ENCODE data around the gene CLIP1. TPM values are rescaled to one million over a fixed set of nuclear protein-coding genes. Genes with fewer than 3 reads are reported as not detected.
A peak's percentile ranks its signal among the peaks of the same experiment; 100 is the strongest.
"Not testable (repeated sequence)": the region's sequence is repeated elsewhere in the genome, so short reads cannot be mapped to it uniquely, and the experiment has no call there.

CLIP1 gene
- 32.6 TPM for polyA plus RNA-seq (2012; ENCODE audit: insufficient read depth, insufficient read length, low read depth)

DNA sequence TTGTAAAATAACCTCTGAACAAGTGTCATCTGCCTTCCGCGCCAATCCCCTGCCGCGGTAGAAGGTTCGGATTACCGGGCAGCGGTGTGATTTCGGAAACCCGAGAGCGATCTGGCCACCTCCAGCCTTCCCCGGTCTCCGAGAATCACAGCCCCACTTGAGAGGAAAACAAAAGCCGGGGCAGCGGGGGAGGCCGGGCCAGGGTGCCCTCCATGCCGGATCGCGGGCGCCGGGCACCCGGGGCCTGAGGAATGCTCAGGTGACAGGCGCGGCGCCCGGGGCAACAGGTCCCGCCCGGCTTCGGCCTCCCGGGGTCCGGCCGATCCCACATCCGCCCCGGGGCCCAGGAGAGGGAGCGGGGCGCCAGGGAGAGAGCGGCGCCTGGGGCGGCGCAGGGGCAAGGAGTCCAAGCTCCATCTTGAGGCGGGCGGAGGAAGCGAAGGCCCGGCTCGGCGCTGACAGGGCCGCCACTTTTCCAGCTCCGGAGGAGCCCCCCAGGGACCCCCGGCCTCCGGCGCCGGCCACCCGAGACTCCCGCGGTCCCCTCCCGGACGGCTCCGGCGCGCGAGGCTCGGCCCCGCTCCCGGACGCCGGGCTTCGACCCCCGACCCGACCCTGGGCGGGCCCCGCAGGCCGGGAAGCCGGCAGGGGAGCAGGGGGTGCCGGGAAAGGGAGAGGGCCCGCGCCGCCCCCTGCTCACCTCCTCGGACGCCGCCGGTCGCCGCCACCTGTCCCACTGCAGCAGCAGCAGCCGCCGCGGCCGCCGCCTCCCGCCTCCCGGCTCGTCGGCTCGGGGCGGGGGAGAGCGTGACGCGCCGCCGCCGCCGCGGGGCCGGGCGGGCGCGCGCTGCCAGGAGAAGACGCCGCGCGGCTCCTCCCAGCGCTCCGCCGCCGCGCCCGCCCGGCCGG lies at the start of gene CLIP1:
CLIP1 (minus strand) TSS at position 849 of the 909 bp plus-strand sequence. CDS start 42,217 bp downstream, outside the sequence.
- DNase-seq = peak; percentile 74
- Histone ChIP-seq H3K27me3 (no peaks in the 10 kb centered on the region), H3K9me3 (no peaks in the 10 kb centered on the region), H3K36me3 (no peaks in the 10 kb centered on the region), H3K4me3 (ENCODE audit: low read depth, low read length) (peak within 1 kb of the TSS; percentile 78), H3K4me1 (peaks cover 3% of the 10 kb centered on the region; the same call in 1 of the 2 replicates)
- peak; percentile 35 for TF ChIP-seq CTCF (IDR thresholded peaks at IDR 0.05; ENCODE audit: low read depth, low read length)

DNA sequence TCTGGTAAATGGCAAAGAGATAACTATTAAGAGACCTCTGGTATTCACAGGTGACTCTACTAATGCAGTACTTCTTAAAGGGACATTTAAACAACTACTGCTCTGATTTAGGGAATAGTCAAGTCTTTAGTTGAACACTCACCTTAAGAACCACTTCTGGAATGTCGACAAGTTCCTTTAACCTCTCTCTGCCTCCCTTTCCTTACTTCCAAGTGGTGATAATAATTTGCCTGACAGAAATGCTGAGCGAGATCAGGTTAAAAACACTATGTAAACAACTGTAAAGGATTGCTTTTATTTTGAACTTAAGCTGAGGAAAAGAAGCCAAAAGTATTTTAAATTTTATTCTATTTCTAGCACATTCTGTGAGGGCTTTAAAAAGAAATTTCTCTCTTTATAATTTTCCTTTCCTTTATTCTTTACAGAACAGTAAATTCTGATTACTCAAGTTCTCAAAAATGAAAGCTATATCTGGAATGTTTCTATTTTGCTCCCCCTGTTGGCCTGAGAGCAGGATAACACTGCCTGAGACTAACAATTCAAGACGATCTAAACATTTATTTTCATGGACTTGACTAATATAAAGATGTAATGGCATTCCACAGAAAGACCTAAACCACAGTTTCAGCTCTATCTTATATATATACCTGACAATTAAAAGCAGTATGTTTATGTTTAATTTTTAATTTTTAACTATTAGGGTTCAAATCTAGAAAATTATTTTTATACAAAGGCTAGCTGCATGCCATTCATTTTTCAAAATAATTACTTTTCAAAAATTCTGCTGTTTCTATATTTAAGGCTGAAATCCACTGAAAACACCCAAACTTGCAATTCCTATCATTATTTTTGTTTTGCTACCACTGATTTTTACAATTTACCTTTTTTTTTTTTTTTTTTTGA lies 49.1 kb upstream of the CLIP1 start:
- peak; percentile 82 for TF ChIP-seq CTCF (IDR thresholded peaks at IDR 0.05; ENCODE audit: low read depth, low read length)
- DNase-seq = no peak
- peaks cover 39% of the 10 kb centered on the region for H3K36me3 ChIP-seq
- no peak overlapping the region for H3K4me3 ChIP-seq (ENCODE audit: low read depth, low read length)
- H3K9me3 ChIP-seq = no peaks in the 10 kb centered on the region
- no peaks in the 10 kb centered on the region for H3K4me1 ChIP-seq
- H3K27me3 ChIP-seq = no peaks in the 10 kb centered on the region

DNA sequence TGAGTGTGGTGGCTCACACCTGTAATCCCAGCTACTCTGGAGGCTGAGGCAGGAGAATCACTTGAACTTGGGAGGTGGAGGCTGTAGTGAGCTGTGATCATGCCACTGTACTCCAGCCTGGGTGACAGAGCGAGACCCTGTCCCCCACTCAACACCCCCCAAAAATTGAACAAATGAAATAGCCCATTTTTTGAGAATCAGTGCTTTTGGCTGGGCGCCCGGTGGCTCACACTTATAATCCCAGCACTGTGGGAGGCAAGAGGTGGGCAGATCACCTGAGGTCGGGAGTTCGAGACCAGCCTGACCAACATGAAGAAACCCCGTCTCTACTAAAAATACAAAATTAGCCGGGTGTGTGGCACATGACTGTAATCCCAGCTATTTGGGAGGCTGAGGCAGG lies 48.1 kb upstream of the CLIP1 start:
- peaks cover 31% of the 10 kb centered on the region for H3K36me3 ChIP-seq
- not testable (repeated sequence) for H3K4me1 ChIP-seq; H3K9me3 ChIP-seq; H3K4me3 ChIP-seq (ENCODE audit: low read depth, low read length); H3K27me3 ChIP-seq; DNase-seq

DNA sequence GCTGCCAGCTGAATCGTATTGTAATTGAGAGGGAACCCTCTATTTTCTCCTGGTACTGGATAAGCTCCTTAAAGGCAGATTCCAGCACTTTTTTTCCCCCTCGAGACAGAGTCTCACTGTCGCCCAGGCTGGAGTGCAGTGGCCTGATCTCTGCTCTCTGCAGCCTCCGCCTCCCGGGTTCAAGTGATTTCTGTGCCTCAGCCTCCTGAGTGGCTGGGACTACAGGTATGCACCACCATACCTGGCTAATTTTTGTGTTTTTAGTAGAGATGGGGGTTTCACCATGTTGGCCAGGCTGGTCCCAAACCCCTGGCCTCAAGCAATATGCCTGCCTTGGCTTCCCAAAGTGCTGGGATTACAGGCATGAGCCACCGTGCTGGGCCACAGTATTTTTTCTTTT lies 47.4 kb upstream of the CLIP1 start:
- H3K36me3 ChIP-seq = peaks cover 24% of the 10 kb centered on the region
- DNase-seq = not testable (repeated sequence)

DNA sequence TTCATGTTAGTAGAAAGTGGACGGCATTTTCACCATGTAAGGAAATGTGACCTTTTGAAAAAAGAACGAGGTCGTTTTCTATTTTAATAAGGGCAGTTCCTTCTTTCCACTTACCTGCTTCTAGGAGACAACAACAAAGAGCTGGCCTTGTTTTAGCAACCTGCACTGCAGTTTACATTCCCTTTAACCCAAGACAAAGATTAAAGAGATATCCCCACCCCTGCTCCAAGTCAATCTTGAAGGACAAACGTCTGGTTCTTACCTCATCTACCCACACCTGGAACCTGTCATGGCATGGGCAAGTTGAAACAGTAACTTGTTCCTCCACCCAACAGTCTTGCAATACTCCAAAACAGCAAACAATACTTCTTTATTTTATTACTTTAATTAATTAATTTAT lies 45.5 kb upstream of the CLIP1 start:
- TF ChIP-seq CTCF (IDR thresholded peaks at IDR 0.05; ENCODE audit: low read depth, low read length) = no peak
- DNase-seq = no peak
- H3K36me3 ChIP-seq = peaks cover 12% of the 10 kb centered on the region
- no peaks in the 10 kb centered on the region for H3K27me3 ChIP-seq
- H3K4me3 ChIP-seq (ENCODE audit: low read depth, low read length) = no peak overlapping the region
- no peaks in the 10 kb centered on the region for H3K9me3 ChIP-seq
- no peaks in the 10 kb centered on the region for H3K4me1 ChIP-seq

More for the DNA sequence above, 47.4 kb upstream of the CLIP1 start:
- not testable (repeated sequence) for H3K4me1 ChIP-seq; H3K9me3 ChIP-seq; H3K27me3 ChIP-seq; H3K4me3 ChIP-seq (ENCODE audit: low read depth, low read length)

DNA sequence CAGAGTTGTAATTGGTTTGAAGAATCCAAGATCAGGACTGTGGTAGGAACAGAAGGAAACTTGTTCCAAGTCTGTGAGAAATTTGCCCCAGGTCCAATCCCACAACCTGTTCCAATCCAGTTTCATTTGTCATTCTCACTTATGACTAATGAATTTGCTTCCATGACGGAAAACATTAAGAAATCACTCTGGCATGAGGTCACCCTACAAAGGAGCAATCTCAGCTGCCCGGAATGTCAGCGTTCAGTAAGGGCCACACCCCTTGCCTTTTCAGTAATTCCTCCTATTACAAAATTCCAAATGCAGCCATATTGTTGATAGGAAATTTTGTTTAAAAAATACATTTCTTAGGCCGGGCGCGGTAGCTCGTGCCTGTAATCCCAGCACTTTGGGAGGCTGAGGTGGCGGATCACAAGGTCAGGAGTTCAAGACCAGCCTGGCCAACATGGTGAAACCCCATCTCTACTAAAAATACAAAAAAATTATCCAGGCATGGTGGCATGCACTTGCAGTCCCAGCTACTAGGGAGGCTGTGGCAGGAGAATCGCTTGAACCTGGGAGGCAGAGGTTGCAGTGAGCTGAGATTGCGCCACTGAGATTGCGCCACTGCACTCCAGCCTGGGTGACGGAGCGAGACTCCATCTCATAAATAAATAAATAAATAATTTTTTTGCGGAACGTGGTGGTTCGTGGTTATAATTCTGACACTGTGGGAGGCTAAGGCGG lies 42.0 kb upstream of the CLIP1 start:
- not testable (repeated sequence) for DNase-seq; H3K9me3 ChIP-seq; H3K4me3 ChIP-seq (ENCODE audit: low read depth, low read length); H3K4me1 ChIP-seq; H3K36me3 ChIP-seq; H3K27me3 ChIP-seq

- no peaks in the 10 kb centered on the region for H3K27me3 ChIP-seq
- H3K9me3 ChIP-seq = no peaks in the 10 kb centered on the region
- H3K4me3 ChIP-seq (ENCODE audit: low read depth, low read length) = no peak overlapping the region
- DNase-seq = no peak
- no peak for TF ChIP-seq CTCF (IDR thresholded peaks at IDR 0.05; ENCODE audit: low read depth, low read length)
- no peaks in the 10 kb centered on the region for H3K4me1 ChIP-seq
- no peaks in the 10 kb centered on the region for H3K36me3 ChIP-seq
Observed at GRCh38 chr12:122460641-122461040, 38.2 kb upstream of the CLIP1 start.
